Measurements from ENCODE around the gene ANGPT4. TPM values are rescaled to one million over a fixed set of nuclear protein-coding genes. Genes with fewer than 3 reads are reported as not detected.

The ANGPT4 gene
- total RNA-seq (ENCODE audit: low replicate concordance), result not detected in 2 replicates

DNA sequence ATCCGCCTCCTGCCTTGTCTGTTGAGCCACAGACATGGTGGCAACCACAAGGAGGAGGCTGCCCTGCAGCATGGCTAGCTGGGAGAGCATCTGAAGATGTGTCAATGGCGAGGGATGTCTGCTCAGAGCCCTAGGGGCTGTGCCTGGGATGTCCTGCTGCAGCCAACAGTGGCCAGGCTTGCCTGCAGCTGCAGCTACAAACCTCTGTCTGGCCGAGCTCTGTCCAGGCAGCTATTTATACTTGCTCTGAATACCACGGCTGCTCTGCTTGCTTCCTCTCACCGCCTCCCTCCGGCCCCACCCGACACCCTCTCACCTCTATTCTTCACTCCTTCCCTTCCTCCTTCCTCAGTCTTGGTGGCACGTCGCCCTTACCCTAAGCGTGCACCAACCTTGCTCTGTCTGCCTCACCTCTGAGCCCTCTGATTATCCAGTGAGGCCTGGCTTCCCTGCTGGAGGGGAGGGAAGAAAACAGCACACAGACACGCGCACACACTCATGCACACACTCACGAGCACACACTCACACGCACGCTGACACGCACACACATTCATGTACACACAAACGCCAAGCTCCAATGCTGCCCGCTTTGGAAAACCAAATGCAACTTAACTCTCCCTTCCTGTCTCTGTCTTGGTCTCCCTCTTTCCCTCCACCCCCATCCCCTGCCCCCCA, at the start of gene ANGPT4:
ANGPT4 (minus strand) TSS at position 210 of the 675 bp plus-strand sequence; CDS start at position 90, 120 bp downstream.
- no peak for DNase-seq (ENCODE audit: low read depth)
- TF ChIP-seq, protein P1, sequence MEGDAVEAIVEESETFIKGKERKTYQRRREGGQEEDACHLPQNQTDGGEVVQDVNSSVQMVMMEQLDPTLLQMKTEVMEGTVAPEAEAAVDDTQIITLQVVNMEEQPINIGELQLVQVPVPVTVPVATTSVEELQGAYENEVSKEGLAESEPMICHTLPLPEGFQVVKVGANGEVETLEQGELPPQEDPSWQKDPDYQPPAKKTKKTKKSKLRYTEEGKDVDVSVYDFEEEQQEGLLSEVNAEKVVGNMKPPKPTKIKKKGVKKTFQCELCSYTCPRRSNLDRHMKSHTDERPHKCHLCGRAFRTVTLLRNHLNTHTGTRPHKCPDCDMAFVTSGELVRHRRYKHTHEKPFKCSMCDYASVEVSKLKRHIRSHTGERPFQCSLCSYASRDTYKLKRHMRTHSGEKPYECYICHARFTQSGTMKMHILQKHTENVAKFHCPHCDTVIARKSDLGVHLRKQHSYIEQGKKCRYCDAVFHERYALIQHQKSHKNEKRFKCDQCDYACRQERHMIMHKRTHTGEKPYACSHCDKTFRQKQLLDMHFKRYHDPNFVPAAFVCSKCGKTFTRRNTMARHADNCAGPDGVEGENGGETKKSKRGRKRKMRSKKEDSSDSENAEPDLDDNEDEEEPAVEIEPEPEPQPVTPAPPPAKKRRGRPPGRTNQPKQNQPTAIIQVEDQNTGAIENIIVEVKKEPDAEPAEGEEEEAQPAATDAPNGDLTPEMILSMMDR (IDR thresholded peaks at IDR 0.05; ENCODE audit: insufficient read depth, low read length), result no peak
- H3K4me3 ChIP-seq (ENCODE audit: low read depth, low read length), result no peak within 1 kb of the TSS

DNA sequence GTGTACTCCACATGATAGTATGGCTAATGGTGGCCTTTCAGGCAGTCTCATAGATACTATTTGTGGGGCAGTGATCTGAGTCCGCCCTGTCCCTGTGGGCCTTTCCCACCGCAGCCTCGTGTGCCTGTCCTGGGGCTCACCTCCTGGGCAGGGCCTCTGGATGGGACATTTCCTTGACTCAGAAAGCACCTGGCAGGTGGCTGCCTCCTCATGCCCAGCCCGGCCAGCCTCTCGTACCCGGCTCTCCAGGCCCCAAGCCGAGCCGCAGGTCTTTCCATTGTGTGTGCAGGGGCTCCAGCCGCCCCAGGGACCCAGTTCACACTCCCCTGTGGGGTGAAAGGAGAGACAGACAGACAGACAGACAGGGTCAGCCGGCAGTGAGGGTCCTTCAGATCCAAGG, 47.7 kb upstream of the ANGPT4 start:
- no peak overlapping the region for H3K4me3 ChIP-seq (ENCODE audit: low read depth, low read length)
- DNase-seq (ENCODE audit: low read depth), result no peak
- TF ChIP-seq, protein P1 (IDR thresholded peaks at IDR 0.05; ENCODE audit: insufficient read depth, low read length), result no peak

- TF ChIP-seq, protein P1 (IDR thresholded peaks at IDR 0.05; ENCODE audit: insufficient read depth, low read length), result no peak
- DNase-seq (ENCODE audit: low read depth), result no peak
- H3K4me3 ChIP-seq (ENCODE audit: low read depth, low read length), result no peak overlapping the region
Measured at GRCh38 chr20:962683-963082, 46.5 kb upstream of the ANGPT4 start.

GRCh38 chr20:962223-962622, 46.1 kb upstream of the ANGPT4 start:
- no peak for DNase-seq (ENCODE audit: low read depth)
- TF ChIP-seq, protein P1 (IDR thresholded peaks at IDR 0.05; ENCODE audit: insufficient read depth, low read length), result no peak
- H3K4me3 ChIP-seq (ENCODE audit: low read depth, low read length), result no peak overlapping the region

DNA sequence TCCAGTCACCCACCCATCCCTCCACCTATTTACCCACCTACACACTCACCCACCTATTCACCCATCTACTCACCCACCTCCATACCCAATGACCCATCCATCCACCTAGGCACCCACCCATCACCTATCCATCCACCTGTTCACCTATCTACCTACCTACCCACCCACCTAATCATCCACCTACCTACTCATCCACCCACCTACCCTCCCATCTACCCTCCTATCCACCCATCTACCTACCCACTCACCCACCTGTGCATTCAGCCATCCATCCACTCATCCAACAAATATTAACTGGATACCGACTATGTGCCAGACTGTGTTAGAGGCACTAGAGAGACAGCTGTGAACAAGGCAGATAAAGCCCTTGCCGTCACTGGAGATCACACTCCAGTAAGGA, 45.6 kb upstream of the ANGPT4 start:
- DNase-seq (ENCODE audit: low read depth), result no peak
- no peak overlapping the region for H3K4me3 ChIP-seq (ENCODE audit: low read depth, low read length)
- TF ChIP-seq, protein P1 (IDR thresholded peaks at IDR 0.05; ENCODE audit: insufficient read depth, low read length), result no peak

GRCh38 chr20:959996-960615, 44.0 kb upstream of the ANGPT4 start:
- no peak overlapping the region for H3K4me3 ChIP-seq (ENCODE audit: low read depth, low read length)
- TF ChIP-seq, protein P1 (IDR thresholded peaks at IDR 0.05; ENCODE audit: insufficient read depth, low read length), result no peak
- no peak for DNase-seq (ENCODE audit: low read depth)
